GM19043 (cell line): ENCODE measurements around the gene PPL.

Experiments
- ATAC-seq: cut with Tn5 transposase; IDR thresholded peaks from one replicate; pipeline ENCODE4 v1.9.1; 2021; ENCODE audit warnings: low read depth; ENCODE audit not compliant: unreplicated experiment

The PPL gene

DNA sequence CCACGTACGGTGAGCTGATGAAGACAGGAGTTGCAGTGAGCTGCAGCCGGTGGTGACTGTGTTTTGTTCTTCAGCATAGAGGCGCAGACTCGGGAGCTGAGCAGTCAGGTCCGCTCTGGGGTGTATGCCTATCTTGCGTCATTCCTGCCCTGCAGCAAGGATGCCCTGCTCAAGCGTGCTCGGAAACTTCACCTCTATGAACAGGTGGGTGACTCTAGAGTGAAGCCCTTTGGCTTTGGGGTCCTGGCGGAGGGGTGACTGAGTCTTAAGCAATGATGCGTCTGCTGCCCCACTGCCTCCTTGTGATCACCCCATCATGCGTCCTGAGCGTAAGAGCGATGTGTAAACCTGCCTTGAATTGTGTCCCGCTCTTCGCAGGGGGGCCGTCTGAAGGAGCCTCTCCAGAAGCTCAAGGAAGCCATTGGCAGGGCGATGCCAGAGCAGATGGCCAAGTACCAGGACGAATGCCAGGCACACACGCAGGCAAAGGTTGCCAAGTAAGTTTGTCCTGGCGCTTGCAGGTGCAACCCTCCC, 66.7 kb downstream of the PPL start:
- no peak for ATAC-seq

DNA sequence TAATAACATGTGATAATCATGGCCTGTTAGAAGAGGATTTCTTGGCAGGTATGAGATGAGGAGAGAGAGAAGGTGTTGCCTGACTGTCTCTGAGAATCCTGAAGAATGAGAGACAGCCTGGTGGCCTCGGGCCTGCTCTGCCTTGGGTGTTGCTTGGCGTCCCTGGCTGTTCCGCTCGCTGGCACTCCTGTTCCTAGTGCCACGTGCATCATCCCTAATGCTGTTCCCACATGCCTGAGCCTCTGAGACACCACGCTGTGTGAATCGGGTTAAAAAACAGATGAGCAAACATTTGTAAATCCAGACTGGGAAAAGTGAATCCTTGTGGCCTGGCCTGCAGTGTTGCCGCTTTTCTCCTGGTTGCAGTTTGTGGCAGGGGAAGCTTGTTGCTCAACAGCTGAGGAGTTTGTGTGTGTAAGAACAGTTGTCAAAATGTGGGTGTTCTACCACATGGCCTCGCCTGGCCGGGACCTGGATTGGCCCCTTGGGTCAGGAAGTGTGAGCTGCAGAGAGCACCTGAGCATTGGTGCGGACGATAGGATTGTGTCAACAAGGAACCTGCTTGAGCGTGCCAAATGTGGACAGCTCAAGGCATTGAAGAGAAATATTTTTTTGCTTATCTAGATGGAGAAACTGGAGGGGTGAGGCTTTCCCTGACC, 67.7 kb downstream of the PPL start:
- ATAC-seq, result no peak

DNA sequence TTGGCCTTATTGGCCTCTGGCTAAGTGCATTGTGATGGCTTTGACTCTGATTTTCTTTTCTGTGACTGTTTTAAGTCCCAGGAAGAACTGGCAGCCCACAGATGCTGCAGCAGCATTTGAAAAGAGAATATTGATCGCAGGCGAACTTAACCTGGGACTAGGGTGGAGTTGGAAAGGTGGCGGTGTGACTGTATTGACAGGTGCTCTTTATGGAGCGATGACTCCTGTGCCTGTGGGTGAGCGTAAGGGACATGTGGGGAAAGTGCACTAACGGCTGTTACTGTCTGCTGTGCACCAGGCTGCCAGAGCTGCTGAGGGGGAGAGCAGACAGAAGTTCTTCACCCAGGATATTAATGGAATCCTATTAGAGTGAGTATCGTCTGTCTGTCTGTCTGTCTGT, 68.4 kb downstream of the PPL start:
- ATAC-seq, result no peak

DNA sequence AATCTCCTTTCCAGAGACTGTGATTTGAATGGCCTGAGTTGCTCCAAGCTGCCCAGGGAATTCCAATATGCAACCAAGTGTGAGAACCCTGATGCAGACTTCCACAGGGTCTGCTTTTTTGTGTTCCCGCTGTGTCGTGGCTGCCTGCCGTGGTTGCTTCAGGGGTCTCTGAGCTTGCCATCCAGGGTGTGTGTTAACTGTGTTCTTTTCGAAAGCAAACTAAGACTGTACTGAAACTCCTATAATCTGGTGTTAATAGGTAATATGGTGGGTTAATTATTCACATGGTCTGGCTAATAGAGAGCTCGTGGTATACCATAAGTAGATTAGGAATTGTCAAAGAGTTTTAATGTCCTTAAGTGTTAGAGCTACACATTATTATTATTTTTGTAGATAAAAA, 68.9 kb downstream of the PPL start:
- no peak for ATAC-seq

DNA sequence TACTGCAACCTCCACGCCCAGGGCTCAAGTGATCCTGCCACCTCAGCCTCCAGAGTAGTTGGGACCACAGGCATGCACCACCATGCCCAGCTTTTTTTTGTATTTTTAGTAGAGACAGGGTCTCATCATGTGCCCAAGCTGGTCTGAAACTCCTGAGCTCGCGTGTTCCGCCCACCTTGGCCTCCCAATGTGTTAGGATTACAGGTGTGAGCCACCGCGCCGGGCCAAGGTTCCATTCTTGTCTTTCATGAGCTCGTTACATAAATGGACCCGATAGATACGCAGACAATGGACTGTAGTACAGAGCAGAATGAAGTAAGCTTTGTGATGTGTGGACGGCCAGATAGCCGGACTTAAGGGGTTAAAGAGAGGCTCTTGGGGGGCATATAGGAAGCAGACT, 70.4 kb downstream of the PPL start:
- no peak for ATAC-seq

DNA sequence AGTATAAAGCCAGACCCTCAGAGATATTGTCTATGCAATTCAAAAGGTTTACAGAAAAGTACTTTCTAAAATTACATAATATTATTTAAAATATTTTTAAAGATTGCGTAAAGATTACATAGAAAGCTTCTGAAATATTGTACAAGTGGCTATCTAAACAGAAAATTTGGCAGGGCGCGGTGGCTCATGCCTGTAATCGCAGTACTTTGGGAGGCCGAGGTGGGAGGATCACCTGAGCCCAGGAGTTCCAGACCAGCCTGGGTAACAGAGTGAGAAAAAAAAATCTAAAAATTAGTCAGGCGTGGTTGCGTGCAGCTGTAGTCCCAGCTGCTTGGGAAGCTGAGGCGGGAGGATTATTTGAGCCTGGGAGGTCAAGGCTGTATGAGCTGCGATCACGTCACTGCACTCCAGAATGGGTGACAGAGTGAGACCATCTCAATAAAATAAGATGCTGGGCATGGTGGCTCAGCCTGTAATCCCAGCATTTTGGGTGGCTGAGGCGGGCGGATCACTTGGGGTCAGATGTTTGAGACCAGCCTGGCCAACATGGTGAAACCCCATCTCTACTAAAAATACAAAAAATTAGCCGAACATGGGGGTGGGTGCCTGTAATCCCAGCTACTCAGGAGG, 71.6 kb downstream of the PPL start:
- no peak for ATAC-seq

DNA sequence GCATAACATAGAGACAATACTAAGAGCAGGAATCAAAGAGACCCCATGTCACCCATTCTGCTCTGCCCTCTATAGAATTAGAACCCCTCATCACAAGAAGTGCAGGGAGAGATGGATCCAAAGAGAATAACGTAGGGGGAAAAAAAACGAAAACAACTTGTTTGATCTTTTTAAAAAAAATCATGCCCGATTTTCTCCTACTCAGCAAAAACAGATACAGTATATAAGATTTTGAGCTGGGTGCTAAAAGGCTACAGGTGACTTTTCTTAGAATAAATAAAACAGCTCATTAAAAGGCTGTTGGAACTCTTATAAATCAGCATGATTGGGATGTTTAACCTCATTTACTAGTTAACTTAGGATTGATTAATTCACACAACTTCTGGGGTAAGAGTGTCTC, 72.2 kb downstream of the PPL start:
- ATAC-seq, result no peak

DNA sequence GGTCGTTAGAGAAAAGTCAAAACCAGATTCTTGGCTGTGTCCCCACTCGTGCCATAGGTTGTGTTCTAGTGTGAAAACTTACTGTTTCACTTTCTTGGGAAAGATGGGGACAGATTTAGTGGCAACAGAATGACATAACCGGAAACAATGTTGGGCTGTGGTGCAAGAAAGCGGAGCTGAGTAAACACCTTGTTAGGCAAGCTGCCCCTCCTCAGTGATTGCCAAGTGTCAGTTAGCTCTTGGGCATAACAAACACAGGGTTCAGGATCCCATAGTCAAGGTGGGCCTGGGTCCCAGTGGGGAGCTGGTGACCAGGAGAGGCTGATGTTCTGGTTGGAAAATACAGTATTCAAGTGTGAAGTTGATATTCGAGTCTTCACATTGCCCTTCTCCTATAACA, 74.3 kb downstream of the PPL start:
- no peak for ATAC-seq

DNA sequence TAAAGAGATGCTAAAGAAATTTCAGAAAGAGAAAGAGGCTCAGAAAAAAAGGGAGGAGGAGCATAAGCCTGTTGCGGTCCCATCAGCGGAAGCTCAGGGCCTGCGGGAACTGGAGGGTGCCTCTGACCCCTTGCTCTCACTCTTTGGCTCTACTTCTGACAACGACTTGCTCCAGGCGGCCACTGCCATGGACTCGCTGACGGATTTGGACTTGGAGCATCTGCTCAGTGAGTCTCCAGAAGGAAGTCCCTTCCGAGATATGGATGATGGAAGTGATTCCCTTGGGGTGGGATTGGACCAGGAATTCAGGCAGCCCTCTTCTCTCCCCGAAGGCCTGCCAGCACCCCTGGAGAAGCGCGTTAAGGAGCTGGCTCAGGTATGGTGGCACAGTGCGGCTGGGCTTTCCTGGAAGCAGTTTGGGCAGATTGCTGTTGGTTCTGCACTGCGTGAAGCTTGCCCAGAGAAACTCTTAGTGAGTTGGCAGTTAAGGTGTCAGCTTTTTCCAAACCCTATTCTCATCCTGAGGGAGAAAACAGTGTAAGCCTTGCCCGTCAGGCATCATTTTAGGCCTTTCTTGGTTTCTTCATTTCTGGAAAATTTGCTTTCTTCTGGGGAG, 76.1 kb downstream of the PPL start:
- no peak for ATAC-seq

DNA sequence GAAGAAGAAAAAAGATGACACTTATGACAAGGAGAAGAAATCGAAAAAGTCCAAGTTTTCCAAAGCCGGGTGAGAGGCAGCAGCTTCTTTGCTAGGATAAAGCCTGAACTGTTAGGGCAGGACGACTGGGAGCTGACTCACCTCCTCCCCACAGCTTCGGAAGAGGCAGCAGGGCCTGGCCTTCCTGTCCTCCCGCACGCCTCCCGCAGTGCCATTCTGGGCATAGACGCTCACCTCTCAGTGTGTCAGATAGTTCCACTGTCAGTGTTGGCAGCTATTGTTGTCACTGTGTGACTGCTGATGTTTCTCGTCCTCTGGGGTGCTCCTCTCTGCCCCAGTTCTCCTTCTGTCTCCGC, 77.1 kb downstream of the PPL start:
- ATAC-seq, result no peak

DNA sequence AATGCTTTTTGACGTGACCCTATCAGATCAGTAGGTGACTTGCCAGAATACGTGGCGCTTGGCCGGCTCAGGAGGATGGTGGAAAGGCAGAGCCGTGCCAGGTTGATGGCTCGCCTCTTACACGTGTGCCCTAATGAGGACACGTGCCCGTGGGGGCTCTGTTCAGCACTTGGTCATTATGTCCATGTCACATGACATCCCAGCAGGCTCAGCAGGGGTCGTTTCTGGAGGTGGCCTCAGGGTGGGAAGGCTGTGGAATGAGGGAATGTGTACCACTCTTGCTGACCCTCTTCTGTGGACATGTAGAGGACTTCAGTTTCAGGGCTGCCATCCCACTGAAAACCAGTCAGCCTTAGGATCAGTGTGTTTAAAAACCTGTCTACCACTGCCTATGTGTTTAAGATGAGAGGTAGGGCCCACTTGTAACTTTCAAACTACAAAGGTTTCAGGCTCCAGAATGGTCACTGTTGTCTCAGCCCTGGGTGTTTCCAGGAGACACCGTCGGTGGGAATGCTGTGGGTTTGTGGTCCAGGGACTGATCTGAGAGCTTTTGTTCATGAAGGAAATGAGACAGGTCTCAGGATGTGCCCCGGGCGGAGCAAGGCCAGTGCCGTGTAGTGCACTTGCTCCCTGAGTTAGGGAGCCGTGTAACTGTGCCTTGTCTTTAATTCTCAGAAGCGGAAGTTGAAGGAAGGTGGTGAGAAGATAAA, 77.6 kb downstream of the PPL start:
- ATAC-seq, result no peak

DNA sequence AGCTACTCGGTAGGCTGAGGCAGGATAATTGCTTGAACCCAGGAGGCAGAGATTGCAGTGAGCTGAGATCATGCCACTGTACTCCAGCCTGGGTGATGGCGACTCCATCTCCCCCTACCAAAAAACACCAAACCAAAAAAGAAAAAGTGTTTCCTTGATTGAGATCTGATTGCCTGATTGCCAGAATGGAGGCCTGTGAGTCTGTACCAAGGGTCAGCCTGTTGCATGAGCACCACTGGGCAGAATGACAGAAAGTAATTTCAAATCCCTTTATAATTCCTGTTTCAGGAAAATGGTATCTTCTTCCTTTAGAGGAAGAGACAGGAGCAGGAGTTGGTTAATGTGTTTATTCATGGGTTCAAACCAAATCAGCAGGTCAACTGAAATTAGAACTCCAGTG, 81.1 kb downstream of the PPL start:
- no peak for ATAC-seq

DNA sequence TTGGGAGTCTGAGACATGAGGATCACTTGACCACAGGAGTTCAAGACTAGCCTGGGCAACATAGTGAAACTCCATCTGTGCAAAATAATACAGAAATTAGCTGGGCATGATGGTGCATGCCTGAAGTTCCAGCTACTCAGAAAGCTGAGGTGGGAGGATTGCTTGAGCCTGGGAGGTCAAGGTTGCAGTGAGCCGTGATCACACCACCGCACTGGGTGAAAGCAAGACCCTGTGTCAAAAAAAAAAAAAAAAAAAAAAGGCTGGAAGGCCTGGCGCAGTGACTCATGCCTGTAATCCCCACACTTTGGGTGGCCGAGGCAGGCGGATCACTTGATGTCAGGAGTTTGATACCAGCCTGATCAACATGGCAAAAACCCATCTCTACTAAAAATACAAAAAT, 81.6 kb downstream of the PPL start:
- no peak for ATAC-seq

DNA sequence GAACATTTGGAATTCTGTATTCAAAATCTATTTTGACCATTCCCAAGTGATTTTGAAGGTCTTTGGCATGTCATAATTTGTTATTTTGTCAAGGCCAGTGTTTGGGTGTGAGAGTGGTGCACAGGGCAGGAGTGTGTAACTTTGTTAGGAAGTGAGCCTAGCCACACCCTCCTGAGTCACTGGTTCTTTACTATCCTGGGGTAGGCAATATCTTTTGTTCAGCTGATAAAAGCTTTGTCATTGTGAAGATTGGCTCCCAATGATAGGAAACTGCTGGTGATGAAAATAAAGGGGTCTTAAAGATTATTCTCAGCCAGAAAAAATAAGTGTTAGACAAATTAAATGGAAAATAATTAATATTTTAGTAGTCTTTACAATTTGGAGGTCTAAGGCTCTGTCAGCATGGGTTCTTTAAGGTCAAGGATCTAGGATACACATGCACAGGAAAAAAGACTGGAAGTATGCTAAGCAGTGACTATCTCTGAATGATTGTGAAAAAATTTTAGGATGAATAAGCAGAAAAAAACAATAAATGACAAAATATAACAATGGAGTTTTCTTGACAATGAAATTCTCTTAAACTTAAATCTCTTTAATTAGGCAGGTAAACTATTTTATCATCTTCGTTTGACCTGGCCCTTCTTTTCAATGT, 84.6 kb downstream of the PPL start:
- no peak for ATAC-seq

DNA sequence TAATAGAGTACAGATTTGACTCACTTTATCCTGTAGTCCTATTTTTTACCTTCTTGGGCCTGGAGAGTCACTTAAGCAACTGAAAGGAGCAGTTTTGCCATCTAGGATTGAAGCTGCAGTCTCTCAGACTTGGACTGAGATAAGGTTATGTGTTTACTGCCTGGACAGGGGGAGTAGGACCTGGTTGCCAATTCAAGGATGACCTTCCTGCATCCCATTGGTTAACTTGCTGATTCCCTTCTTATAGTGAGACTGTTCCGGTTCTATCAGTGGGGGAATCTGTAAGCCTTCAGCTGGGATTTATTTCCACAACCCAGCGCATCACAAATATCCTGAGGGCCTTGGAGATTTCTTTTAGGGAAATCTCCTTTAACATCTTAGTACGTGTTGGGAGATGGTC, 86.7 kb downstream of the PPL start:
- ATAC-seq, result no peak

DNA sequence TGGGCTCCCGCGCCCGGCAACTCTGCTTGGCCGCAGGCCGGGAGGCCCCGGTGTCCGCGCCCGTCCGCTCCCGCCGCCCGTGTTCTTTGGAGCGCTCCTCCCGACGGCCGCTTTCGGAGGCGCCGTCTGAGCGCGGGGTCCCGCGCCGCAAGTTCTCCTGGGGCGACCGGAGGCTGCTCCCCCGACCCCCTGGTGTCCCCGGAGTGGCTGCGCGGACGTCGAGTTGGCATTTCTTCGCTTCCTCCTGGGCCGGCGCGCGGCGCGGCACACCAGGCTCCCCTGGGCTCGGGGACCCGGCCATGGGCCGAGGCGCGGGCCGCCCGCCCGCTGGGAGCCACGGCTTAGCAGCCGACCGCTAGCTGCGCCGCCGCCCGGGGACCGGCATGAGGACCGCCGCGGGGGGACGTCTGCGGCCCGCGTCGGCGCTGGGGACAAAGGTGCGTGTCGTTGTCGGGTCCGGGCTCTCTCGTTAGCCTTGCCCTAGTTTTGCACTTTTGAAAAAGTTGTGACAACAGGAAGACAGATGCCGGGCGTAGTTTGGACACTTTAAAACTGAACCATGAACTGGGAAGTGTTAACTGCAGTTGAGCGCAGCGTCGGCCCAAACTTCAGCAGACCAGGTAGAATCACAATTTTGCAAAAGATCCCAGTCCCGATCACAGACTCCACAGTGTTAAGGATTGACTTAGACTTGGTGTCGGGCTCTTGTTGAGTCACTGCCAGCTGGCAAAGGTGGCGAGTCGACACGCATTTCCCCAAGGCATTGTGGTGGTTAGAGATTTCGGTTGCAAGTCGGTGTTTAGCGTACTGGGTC, 89.0 kb downstream of the PPL start:
- peak; percentile 9 for ATAC-seq

DNA sequence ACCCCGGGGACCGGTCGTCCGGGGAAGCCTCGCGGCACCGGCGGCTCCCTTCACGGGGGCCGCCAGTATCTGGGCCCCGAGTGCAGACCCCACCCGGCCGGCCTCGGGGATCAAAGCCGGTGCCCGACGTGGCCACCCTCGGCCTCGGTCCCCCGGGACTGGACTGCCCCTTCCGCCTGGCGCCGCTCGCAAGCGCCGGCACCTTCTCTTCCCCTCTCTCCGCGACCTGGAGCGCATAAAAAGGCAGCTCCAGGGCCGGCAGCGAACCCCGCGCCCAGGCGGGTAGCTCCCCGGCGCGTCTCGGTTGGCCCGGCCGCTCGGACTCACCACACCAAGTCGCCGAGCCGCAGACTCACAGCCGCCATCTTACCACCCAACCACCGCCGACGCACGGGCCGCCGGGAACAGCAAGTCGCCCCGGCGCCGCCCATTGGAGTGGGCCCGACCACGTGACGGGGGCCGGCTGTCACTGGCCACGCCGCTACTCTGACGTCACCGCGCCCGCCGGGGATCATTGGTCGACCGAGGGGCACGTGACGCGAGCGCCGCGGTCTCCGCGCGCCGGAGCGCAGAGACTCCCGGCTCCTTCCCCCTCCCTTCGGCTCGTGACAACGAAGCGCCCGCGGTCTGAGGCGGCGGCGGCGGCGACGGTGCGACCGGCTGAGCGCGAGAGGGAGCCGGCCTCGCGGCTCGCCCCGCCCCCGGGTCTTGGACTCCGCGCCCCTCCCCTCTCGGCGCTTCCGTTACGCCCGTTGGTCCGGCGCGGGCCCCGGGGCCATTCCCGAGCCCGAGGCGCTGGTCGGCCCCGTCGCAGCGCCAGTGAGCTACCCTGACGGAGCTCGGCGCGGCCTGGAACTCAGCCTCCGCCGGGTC, 89.8 kb downstream of the PPL start, which contains the start of the genes GLYR1 and UBN1:
Gene GLYR1, minus strand, starts transcription at position 388 of the 873 bp plus-strand sequence. Its CDS starts 23 bp downstream, at position 365.
Gene UBN1, plus strand, starts transcription at position 581 of the 873 bp plus-strand sequence. CDS start 5,437 bp downstream, outside the sequence.
- peak; percentile 87 for ATAC-seq

DNA sequence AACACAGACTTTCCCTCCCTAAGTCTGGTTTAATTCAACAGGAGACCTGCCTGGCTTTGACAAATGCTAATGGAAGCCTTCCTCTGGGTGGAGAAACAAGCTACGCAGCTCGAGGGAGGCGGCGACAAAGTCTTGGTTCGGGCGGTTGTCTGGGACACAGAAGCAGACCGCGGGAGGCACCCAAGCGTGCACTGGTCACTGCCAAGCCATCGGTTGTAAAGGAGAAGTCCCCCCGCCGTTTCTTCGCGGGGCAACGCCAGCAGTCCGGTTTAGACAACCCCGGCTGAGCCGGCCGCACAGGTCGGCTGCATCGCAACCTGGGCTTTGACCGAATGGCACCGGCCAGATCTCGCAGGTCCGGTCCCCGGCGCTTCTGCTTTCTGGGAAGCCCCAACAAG, 90.4 kb downstream of the PPL start:
- no peak for ATAC-seq

DNA sequence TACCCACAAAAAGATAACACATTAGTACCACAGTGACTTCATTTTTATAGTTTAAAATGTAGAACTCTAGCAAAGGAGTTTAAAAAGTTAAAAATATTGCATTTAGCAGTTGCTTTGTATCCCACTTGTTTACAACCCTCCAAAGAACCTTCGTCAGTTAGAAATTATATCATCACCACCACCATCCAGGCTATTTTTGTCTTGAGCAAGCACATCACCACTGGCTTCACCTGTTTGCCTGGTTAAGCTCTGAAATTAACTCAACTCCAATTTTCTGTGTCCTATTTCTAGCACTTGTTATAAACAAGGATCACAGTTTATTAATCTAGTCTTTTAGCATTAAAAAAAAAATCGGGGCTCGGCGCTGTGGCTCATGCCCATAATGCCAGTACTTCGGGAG, 96.0 kb downstream of the PPL start:
- no peak for ATAC-seq
